Loucy (cell line): ENCODE data around the gene PPP1R16B.

ENCODE experiments used
- CTCF ChIP-seq: fragments of 200-600 bp; sonication (generic); conservative IDR thresholded peaks from 2 replicates; pipeline ENCODE4 v1.5.1; 2014; ENCODE audit warnings: mild to moderate bottlenecking, antibody characterized with exemption, low read length
- EZH2phosphoT487 ChIP-seq: fragments of 200-600 bp; IDR thresholded peaks from 2 replicates; pipeline ENCODE4 v1.6.1; 2018; ENCODE audit warnings: antibody characterized with exemption, mild to moderate bottlenecking, moderate library complexity, borderline replicate concordance

DNA sequence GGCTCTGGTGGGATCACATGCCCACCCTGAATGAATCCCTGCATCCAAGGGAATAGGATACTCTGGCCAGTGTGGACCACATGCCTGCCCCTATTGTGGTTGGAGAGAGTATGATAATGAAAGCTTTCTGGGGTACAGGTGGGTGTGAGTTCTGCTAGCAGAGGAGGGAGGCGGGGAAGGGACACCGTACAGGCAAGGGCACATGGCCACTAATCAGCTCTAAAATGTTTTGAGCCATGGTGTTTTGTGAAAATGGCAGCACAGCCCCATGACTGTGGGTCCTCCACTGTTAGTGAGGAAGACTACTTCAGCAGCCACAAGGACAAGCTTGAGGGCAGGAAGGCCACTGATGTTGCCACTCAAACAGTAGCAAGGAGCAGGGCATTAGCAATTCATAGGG, 144.8 kb downstream of the PPP1R16B start:
- TF ChIP-seq CTCF, result no peak
- TF ChIP-seq EZH2phosphoT487, result no peak
